ENCODE measurements around the gene CCDC170. TPM values are rescaled to one million over a fixed set of nuclear protein-coding genes. Genes with fewer than 3 reads are reported as not detected.
"Not testable (repeated sequence)": the region's sequence is repeated elsewhere in the genome, so short reads cannot be mapped to it uniquely, and the experiment has no call there.

CCDC170 gene, protein sequence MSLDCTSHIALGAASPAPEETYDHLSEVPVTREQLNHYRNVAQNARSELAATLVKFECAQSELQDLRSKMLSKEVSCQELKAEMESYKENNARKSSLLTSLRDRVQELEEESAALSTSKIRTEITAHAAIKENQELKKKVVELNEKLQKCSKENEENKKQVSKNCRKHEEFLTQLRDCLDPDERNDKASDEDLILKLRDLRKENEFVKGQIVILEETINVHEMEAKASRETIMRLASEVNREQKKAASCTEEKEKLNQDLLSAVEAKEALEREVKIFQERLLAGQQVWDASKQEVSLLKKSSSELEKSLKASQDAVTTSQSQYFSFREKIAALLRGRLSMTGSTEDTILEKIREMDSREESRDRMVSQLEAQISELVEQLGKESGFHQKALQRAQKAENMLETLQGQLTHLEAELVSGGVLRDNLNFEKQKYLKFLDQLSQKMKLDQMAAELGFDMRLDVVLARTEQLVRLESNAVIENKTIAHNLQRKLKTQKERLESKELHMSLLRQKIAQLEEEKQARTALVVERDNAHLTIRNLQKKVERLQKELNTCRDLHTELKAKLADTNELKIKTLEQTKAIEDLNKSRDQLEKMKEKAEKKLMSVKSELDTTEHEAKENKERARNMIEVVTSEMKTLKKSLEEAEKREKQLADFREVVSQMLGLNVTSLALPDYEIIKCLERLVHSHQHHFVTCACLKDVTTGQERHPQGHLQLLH
- 0.55 TPM for total RNA-seq
- long read RNA-seq, full-length matches to known transcripts = 1 of 2 reads
- long read RNA-seq, partial matches to known transcripts = 0 of 2 reads
- long read RNA-seq, other reads (novel, unspliced or antisense) = 1 of 2 reads

DNA sequence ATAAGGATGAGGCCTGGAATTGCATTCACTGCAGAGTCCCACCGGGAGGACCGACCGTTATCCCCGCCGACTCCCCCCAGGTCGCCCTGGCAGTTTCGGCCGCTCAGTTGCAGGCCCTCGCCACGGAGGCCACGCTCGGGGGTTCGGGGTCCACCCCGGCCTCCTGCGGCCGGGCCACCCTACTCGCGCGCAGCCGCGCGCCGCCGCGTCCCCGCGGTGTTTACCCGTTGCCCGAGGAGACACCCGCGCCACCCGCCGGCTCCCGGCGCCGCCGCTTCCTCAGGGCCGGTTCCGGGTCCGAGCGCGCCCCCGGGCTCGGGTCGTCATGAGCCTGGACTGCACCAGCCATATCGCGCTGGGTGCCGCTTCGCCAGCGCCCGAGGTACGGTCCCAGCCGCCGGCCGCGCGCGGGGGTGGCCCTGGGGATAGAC, at the start of gene CCDC170:
Gene CCDC170 (plus strand): TSS at position 214 of the 431 bp plus-strand sequence. CDS start 112 bp downstream, at position 326.
- peak within 1 kb of the TSS; percentile 59 for H3K4me3 ChIP-seq
- H3K36me3 ChIP-seq = no peaks in the 10 kb centered on the region
- peak within 1 kb of the TSS; percentile 74 for H3K27ac ChIP-seq
- no peaks in the 10 kb centered on the region for H3K9me3 ChIP-seq
- DNase-seq = peak; percentile 79
- intact Hi-C loops (cut with DNase I) = no loop called here
- H3K27me3 ChIP-seq = peaks cover 12% of the 10 kb centered on the region
- ATAC-seq = peak; percentile 85
- TF ChIP-seq, protein P1, sequence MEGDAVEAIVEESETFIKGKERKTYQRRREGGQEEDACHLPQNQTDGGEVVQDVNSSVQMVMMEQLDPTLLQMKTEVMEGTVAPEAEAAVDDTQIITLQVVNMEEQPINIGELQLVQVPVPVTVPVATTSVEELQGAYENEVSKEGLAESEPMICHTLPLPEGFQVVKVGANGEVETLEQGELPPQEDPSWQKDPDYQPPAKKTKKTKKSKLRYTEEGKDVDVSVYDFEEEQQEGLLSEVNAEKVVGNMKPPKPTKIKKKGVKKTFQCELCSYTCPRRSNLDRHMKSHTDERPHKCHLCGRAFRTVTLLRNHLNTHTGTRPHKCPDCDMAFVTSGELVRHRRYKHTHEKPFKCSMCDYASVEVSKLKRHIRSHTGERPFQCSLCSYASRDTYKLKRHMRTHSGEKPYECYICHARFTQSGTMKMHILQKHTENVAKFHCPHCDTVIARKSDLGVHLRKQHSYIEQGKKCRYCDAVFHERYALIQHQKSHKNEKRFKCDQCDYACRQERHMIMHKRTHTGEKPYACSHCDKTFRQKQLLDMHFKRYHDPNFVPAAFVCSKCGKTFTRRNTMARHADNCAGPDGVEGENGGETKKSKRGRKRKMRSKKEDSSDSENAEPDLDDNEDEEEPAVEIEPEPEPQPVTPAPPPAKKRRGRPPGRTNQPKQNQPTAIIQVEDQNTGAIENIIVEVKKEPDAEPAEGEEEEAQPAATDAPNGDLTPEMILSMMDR (IDR thresholded peaks at IDR 0.05) = no peak
- H3K4me1 ChIP-seq = no peaks in the 10 kb centered on the region

DNA sequence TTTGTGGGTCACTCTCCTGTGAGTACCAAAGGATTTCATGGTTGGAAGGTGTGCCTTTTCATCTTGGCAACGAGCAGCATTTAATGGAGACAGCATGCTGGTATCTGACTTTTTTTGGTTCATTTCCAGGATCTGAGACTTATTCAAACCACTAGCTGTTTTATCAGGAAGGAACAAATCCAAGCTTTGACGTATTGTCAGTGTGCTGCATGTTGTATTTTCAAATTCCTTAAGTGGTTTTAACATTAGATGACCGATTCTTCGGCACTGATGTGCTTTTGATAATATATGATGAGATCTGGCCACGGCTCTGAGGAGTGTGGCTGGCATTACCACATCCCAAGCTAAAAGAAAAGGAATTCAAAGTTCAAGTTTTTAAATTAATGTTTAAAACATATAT, 48.3 kb upstream of the CCDC170 start:
- Histone ChIP-seq H3K27me3 (no peaks in the 10 kb centered on the region), H3K4me1 (peaks cover 22% of the 10 kb centered on the region), H3K27ac (no peak overlapping the region), H3K4me3 (no peak overlapping the region), H3K9me3 (no peaks in the 10 kb centered on the region), H3K36me3 (no peaks in the 10 kb centered on the region)
- TF ChIP-seq, protein P1 (IDR thresholded peaks at IDR 0.05) = no peak
- ATAC-seq (no peak), DNase-seq (no peak)
- intact Hi-C loops (cut with DNase I) = no loop called here

- Histone ChIP-seq H3K4me1 (peaks cover 16% of the 10 kb centered on the region), H3K27me3 (no peaks in the 10 kb centered on the region), H3K9me3 (no peaks in the 10 kb centered on the region), H3K27ac (no peak overlapping the region), H3K36me3 (no peaks in the 10 kb centered on the region), H3K4me3 (no peak overlapping the region)
- ATAC-seq (no peak), DNase-seq (no peak)
- intact Hi-C loops (cut with DNase I) = no loop called here
- TF ChIP-seq, protein P1 (IDR thresholded peaks at IDR 0.05) = no peak
Observed at GRCh38 chr6:151447237-151447636, 46.6 kb upstream of the CCDC170 start.

- intact Hi-C loops (cut with DNase I) = no loop called here
- Histone ChIP-seq H3K27ac (no peak overlapping the region), H3K4me3 (no peak overlapping the region), H3K27me3 (no peaks in the 10 kb centered on the region), H3K4me1 (peaks cover 21% of the 10 kb centered on the region), H3K9me3 (no peaks in the 10 kb centered on the region), H3K36me3 (no peaks in the 10 kb centered on the region)
- ATAC-seq = no peak
- TF ChIP-seq, protein P1 (IDR thresholded peaks at IDR 0.05) = no peak
- DNase-seq = no peak
Observed at GRCh38 chr6:151448623-151449022, 45.2 kb upstream of the CCDC170 start.

DNA sequence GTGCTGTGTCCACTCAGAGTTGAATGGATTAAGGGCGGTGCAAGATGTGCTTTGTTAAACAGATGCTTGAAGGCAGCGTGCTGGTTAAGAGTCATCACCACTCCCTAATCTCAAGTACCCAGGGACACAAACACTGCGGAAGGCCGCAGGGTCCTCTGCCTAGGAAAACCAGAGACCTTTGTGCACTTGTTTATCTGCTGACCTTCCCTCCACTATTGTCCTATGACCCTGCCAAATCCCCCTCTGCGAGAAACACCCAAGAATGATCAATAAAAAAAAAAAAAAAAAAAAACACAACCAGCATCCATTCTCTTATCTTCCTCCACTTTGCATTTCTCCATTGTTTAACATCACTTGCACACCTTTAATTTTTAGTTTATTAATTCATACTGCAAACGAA, 42.9 kb upstream of the CCDC170 start:
- H3K27ac ChIP-seq = peak overlapping the region; percentile 83
- DNase-seq; H3K27me3 ChIP-seq; H3K9me3 ChIP-seq; ATAC-seq; intact Hi-C loops (cut with DNase I); H3K36me3 ChIP-seq: not testable (repeated sequence)
- peak overlapping the region; percentile 79 for H3K4me3 ChIP-seq
- peaks cover 28% of the 10 kb centered on the region for H3K4me1 ChIP-seq
